Esophagus muscularis mucosa (tissue), 4 donors: ENCODE results near the gene BORCS5. TPM values are rescaled to one million over a fixed set of nuclear protein-coding genes. Genes with fewer than 3 reads are reported as not detected.
"Not testable (repeated sequence)": the region's sequence is repeated elsewhere in the genome, so short reads cannot be mapped to it uniquely, and the experiment has no call there.

Source experiments
- DNase-seq: peaks from one replicate; pipeline ENCODE4 v3.0.0-alpha.2; 2017; ENCODE audit errors: extremely low spot score
- H3K27ac ChIP-seq, 4 donors: fragments of 200-600 bp; sonication (generic); replicated peaks in 1 of 4; 1 replicate in 3 of 4; 2 replicates in 1 of 4; pipeline ENCODE4 v1.5.1; 2016 to 2019; ENCODE audit warnings: mild to moderate bottlenecking in 1 of 4
- H3K27me3 ChIP-seq, 4 donors: fragments of 200-600 bp; sonication (generic); one replicate each; pipeline versions ENCODE4 v1.5.1 to v1.6.0; 2016 to 2019
- H3K36me3 ChIP-seq, 4 donors: fragments of 200-600 bp; sonication (generic); one replicate each; pipeline ENCODE4 v1.5.1; 2016 to 2019
- H3K4me1 ChIP-seq, 4 donors: fragments of 200-600 bp; sonication (generic); one replicate each; pipeline ENCODE4 v1.5.1; 2016 to 2019
- H3K4me3 ChIP-seq, 4 donors: fragments of 200-600 bp; sonication (generic); 1 replicate in 2 of 4; 2 replicates in 2 of 4; pipeline ENCODE4 v1.5.1; 2016 to 2019; ENCODE audit warnings: mild to moderate bottlenecking in 4 of 4, moderate library complexity in 1 of 4
- H3K9me3 ChIP-seq, 4 donors: fragments of 200-600 bp; sonication (generic); 1 replicate in 3 of 4; 2 replicates in 1 of 4; pipeline ENCODE4 v1.5.1; 2016 to 2019
- CTCF ChIP-seq, 3 experiments: fragments of 200-600 bp in 2 of 3; fragments of 450-650 bp in 1 of 3; sonication (generic) in 2 of 3; IDR thresholded peaks; one replicate each; pipeline ENCODE4 v1.5.1; 2017 to 2019; ENCODE audit warnings: antibody characterized with exemption in 3 of 3, mild to moderate bottlenecking in 2 of 3, moderate library complexity in 1 of 3
- EP300 ChIP-seq: sonication (generic); formaldehyde crosslinking; IDR thresholded peaks from one replicate; pipeline ENCODE4 v1.6.1; 2017; ENCODE audit warnings: antibody characterized with exemption
- POLR2A ChIP-seq: fragments of 450-650 bp; IDR thresholded peaks from one replicate; pipeline ENCODE4 v1.6.1; 2017; ENCODE audit warnings: antibody characterized with exemption, moderate library complexity, mild to moderate bottlenecking, low read depth
- POLR2AphosphoS5 ChIP-seq, 2 donors: sonication (generic); formaldehyde crosslinking; IDR thresholded peaks; one replicate each; pipeline ENCODE4 v1.6.1; 2017; ENCODE audit warnings: antibody characterized with exemption in 2 of 2
- WGBS: methylation state at CpG from one replicate; pipeline ENCODE4 v1.1.5; 2018; 5-methylcytosine and 5-hydroxymethylcytosine counted together
- intact Hi-C: fragments of 100-400 bp; cut with DNase I; formaldehyde crosslinking; loops from one replicate; pipeline ENCODE4 v1.15.1; 2023
- total RNA-seq, 4 donors: library from RNA; depleted of rRNA; stranded (reverse); fragments of >200 nt; gene quantifications; one replicate each; pipeline versions ENCODE4 v1.1.0 to v1.2.1, GENCODE V29; 2016

Gene BORCS5
- total RNA-seq, 4 donors from 2014 or later: 16.5 to 25.0 (median 19.0) TPM

GRCh38 chr12:12404297-12404696, 47.4 kb downstream of the BORCS5 start:
- Histone ChIP-seq H3K27ac (peak overlapping the region in 1 of 4 donors; percentile 4), H3K4me1 (peaks cover 12 to 35% (median 25%) of the 10 kb centered on the region in 4 donors), H3K27me3 (no peaks in the 10 kb centered on the region), H3K36me3 (no peaks in the 10 kb centered on the region), H3K4me3 (no peak overlapping the region), H3K9me3 (no peaks in the 10 kb centered on the region)
- intact Hi-C loops: loop anchor here (5.0 kb wide), 1 partner anchor 158 kb away; the partner anchor contains the start of gene DUSP16
- DNase-seq: no peak
- WGBS: 93% methylated on average over 1 of the region's 1 CpG
- TF ChIP-seq EP300 (no peak), CTCF (IDR thresholded peaks at IDR 0.05) (no peak), POLR2A (no peak), POLR2AphosphoS5 (IDR thresholded peaks at IDR 0.05) (no peak)

- no peak for DNase-seq
Measured at GRCh38 chr12:12405882-12406281, 49.0 kb downstream of the BORCS5 start.

GRCh38 chr12:12406762-12407161, 49.9 kb downstream of the BORCS5 start:
- DNase-seq: no peak
- no peaks in the 10 kb centered on the region for H3K27me3 ChIP-seq
- peak overlapping the region in 2 of 4 donors; percentile 21 to 45 for H3K27ac ChIP-seq
- TF ChIP-seq EP300 (no peak), CTCF (IDR thresholded peaks at IDR 0.05) (no peak), POLR2AphosphoS5 (IDR thresholded peaks at IDR 0.05) (no peak), POLR2A (no peak)
- intact Hi-C loops: no loop called here
- no peaks in the 10 kb centered on the region for H3K36me3 ChIP-seq
- H3K9me3 ChIP-seq: no peaks in the 10 kb centered on the region
- no peak overlapping the region for H3K4me3 ChIP-seq
- peaks cover 12 to 35% (median 22%) of the 10 kb centered on the region in 4 donors for H3K4me1 ChIP-seq

More at GRCh38 chr12:12405882-12406281, 49.0 kb downstream of the BORCS5 start:
- intact Hi-C loops: no loop called here
- Histone ChIP-seq H3K4me3 (no peak overlapping the region), H3K36me3 (no peaks in the 10 kb centered on the region), H3K27me3 (no peaks in the 10 kb centered on the region), H3K27ac (peak overlapping the region in 3 of 4 donors; percentile 20 to 51 (median 47)), H3K4me1 (peaks cover 12 to 35% (median 22%) of the 10 kb centered on the region in 4 donors), H3K9me3 (no peaks in the 10 kb centered on the region)
- 30% methylated on average over 5 of the region's 5 CpGs for WGBS
- TF ChIP-seq CTCF (IDR thresholded peaks at IDR 0.05) (no peak), EP300 (no peak), POLR2A (no peak), POLR2AphosphoS5 (IDR thresholded peaks at IDR 0.05) (peak in 1 of 2 donors; percentile 11)

DNA sequence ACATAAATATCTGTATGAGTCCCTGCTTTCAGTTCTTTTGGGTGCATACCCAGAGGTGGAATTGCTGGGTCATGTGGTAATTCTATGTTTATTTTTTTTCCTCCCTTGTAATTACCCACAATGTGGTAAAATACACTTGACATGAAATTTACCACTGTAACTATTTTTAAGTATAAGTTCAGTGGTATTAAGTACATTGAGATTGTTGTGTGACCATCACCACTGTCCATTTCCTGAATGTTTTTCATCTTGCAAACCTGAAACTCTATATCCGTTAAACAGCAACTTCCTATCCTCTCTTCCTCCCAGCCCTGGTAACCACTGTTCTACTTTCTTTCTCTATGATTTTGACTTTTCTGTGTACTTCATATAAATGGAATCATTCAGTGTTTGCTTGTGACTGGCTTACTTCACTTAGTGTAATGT, 51.4 kb downstream of the BORCS5 start:
- peaks cover 11 to 29% (median 14%) of the 10 kb centered on the region in 4 donors for H3K4me1 ChIP-seq
- 75% methylated on average over 1 of the region's 1 CpG for WGBS
- intact Hi-C loops: no loop called here
- H3K27ac ChIP-seq: no peak overlapping the region
- DNase-seq: no peak
- no peaks in the 10 kb centered on the region for H3K9me3 ChIP-seq
- no peak overlapping the region for H3K4me3 ChIP-seq
- no peaks in the 10 kb centered on the region for H3K36me3 ChIP-seq
- H3K27me3 ChIP-seq: no peaks in the 10 kb centered on the region
- no peak for TF ChIP-seq POLR2A
- no peak for TF ChIP-seq CTCF (IDR thresholded peaks at IDR 0.05)

GRCh38 chr12:12409337-12409736, 52.5 kb downstream of the BORCS5 start:
- intact Hi-C loops, H3K27me3 ChIP-seq: not testable (repeated sequence)
- WGBS: 83% methylated on average over 1 of the region's 2 CpGs

More at GRCh38 chr12:12409337-12409736, 52.5 kb downstream of the BORCS5 start:
- DNase-seq, H3K9me3 ChIP-seq, H3K27ac ChIP-seq, H3K36me3 ChIP-seq, H3K4me3 ChIP-seq: not testable (repeated sequence)
- H3K4me1 ChIP-seq: peaks cover 8 to 25% (median 11%) of the 10 kb centered on the region in 4 donors
